Breast epithelium (tissue), 4 donors: ENCODE data around the gene ENSA. TPM values are rescaled to one million over a fixed set of nuclear protein-coding genes. Genes with fewer than 3 reads are reported as not detected.
"Not testable (repeated sequence)": the region's sequence is repeated elsewhere in the genome, so short reads cannot be mapped to it uniquely, and the experiment has no call there.

ENCODE experiments used
- DNase-seq, 2 donors: peaks; one replicate each; pipeline ENCODE4 v3.0.0-alpha.2; 2019; ENCODE audit warnings: low spot score in 2 of 2
- H3K27ac ChIP-seq, 2 donors: fragments of 200-600 bp; sonication (generic) in 1 of 2; one replicate each; pipeline ENCODE4 v1.5.1; 2016 to 2019; ENCODE audit warnings: mild to moderate bottlenecking in 1 of 2
- H3K27me3 ChIP-seq, 2 donors: fragments of 200-600 bp; sonication (generic) in 1 of 2; one replicate each; pipeline versions ENCODE4 v1.5.1 to v1.6.0; 2017 to 2019; ENCODE audit warnings: control low read depth in 1 of 2, mild to moderate bottlenecking in 1 of 2
- H3K36me3 ChIP-seq: fragments of 200-600 bp; one replicate; pipeline ENCODE4 v1.5.1; 2019
- H3K4me1 ChIP-seq, 2 donors: fragments of 200-600 bp; sonication (generic); one replicate each; pipeline ENCODE4 v1.5.1; 2016 to 2019; ENCODE audit warnings: control low read depth in 1 of 2
- H3K4me3 ChIP-seq, 3 donors: fragments of 200-600 bp; sonication (generic); 1 replicate in 2 of 3; 2 replicates in 1 of 3; pipeline ENCODE4 v1.5.1; 2016 to 2019; ENCODE audit warnings: mild to moderate bottlenecking in 3 of 3, moderate library complexity in 2 of 3
- H3K9me3 ChIP-seq, 2 donors: fragments of 200-600 bp; sonication (generic) in 1 of 2; one replicate each; pipeline ENCODE4 v1.5.1; 2016 to 2019; ENCODE audit warnings: control low read depth in 1 of 2
- POLR2A ChIP-seq: fragments of 450-650 bp; IDR thresholded peaks from one replicate; pipeline ENCODE4 v1.6.1; 2016; ENCODE audit warnings: antibody characterized with exemption, mild to moderate bottlenecking, moderate library complexity
- POLR2AphosphoS5 ChIP-seq, 3 donors: sonication (generic); formaldehyde crosslinking; IDR thresholded peaks; one replicate each; pipeline ENCODE4 v1.6.1; 2017; ENCODE audit warnings: antibody characterized with exemption in 3 of 3
- intact Hi-C: fragments of 100-400 bp; cut with DNase I; formaldehyde crosslinking; loops from one replicate; pipeline ENCODE4 v1.15.1; 2023; ENCODE audit warnings: low total_unique reads
- total RNA-seq, 3 donors: library from RNA; depleted of rRNA; stranded (reverse); fragments of >200 nt; gene quantifications; one replicate each; pipeline ENCODE4 v1.1.0, GENCODE V29; 2016
- TF ChIP-seq, protein P1 (sequence below), 3 donors: fragments of 450-650 bp; IDR thresholded peaks; one replicate each; pipeline ENCODE4 v1.5.1; 2016 to 2017; ENCODE audit warnings: antibody characterized with exemption in 3 of 3, mild to moderate bottlenecking in 3 of 3, moderate library complexity in 3 of 3

Gene ENSA
- total RNA-seq, 3 donors from 2014 or later, result 187 to 273 (median 194) TPM

DNA sequence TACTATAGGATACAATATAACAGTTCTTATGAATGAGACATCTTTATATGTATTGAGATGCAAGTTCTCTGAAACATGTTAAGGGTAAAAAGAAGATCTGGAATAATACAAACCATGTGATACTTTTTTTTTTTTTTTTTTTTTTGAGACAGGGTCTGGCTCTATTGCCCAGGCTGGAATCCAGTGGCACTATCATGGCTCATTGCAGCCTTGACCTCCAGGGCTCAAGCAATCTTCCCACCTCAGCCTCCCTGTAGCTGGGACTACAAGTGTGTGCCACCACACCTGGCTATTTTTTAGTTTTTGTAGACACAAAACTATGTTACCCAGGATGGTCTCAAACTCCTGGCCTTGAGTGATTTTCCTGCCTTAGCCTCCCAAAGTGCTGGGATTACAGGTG, 27.9 kb downstream of the ENSA start:
- no peak for DNase-seq
- no peak overlapping the region for H3K27ac ChIP-seq
- H3K9me3 ChIP-seq, result no peaks in the 10 kb centered on the region
- no peaks in the 10 kb centered on the region for H3K36me3 ChIP-seq
- H3K27me3 ChIP-seq, result no peaks in the 10 kb centered on the region
- H3K4me1 ChIP-seq, result peaks cover 0 to 5% of the 10 kb centered on the region in 2 donors
- H3K4me3 ChIP-seq, result no peak overlapping the region
- TF ChIP-seq POLR2A (no peak), POLR2AphosphoS5 (IDR thresholded peaks at IDR 0.05) (no peak)
- TF ChIP-seq, protein P1, sequence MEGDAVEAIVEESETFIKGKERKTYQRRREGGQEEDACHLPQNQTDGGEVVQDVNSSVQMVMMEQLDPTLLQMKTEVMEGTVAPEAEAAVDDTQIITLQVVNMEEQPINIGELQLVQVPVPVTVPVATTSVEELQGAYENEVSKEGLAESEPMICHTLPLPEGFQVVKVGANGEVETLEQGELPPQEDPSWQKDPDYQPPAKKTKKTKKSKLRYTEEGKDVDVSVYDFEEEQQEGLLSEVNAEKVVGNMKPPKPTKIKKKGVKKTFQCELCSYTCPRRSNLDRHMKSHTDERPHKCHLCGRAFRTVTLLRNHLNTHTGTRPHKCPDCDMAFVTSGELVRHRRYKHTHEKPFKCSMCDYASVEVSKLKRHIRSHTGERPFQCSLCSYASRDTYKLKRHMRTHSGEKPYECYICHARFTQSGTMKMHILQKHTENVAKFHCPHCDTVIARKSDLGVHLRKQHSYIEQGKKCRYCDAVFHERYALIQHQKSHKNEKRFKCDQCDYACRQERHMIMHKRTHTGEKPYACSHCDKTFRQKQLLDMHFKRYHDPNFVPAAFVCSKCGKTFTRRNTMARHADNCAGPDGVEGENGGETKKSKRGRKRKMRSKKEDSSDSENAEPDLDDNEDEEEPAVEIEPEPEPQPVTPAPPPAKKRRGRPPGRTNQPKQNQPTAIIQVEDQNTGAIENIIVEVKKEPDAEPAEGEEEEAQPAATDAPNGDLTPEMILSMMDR (IDR thresholded peaks at IDR 0.05), result no peak
- intact Hi-C loops, result no loop called here

DNA sequence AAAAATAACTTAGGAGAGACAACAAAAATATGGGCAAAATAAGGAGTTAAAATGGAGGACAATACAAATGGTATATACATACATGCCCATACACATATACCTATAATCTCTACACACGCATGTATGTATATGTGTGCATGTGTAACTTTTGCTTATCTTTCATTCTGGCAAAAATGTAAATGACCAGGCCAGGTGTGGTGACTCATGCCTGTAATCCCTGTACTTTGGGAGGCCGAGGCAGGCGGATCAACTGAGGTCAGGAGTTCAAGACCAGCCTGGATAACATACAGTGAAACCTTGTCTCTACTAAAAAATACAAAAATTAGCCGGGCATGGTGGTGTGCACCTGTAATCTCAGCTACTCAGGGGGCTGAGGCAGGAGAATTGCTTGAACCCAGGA, 31.1 kb downstream of the ENSA start:
- DNase-seq, H3K9me3 ChIP-seq, H3K27ac ChIP-seq, H3K36me3 ChIP-seq, H3K4me1 ChIP-seq, H3K4me3 ChIP-seq, H3K27me3 ChIP-seq, intact Hi-C loops: not testable (repeated sequence)

DNA sequence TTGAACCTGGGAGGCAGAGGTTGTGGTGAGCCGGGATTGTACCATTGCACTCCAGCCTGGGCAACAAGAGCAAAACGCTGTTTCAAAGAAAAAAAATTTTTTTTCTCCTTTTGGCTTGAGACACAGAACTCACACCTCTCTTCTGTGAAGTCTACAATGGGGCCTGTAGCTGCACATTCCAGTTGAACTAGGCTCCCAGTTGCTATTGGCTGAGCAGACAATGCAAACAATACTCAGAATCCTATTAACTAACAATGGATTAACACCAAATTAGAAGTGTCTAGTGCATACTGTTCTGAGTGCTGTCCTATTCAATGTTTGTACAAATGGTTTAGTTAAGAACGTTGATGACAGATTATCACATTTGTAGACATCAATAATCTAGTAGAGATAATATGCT, 32.4 kb downstream of the ENSA start:
- Histone ChIP-seq H3K4me3 (no peak overlapping the region), H3K27me3 (no peaks in the 10 kb centered on the region), H3K36me3 (no peaks in the 10 kb centered on the region), H3K9me3 (no peaks in the 10 kb centered on the region), H3K4me1 (no peaks in the 10 kb centered on the region), H3K27ac (no peak overlapping the region)
- no peak for DNase-seq
- intact Hi-C loops, result no loop called here
- TF ChIP-seq, protein P1 (IDR thresholded peaks at IDR 0.05), result no peak
- TF ChIP-seq POLR2AphosphoS5 (IDR thresholded peaks at IDR 0.05) (no peak), POLR2A (no peak)

DNA sequence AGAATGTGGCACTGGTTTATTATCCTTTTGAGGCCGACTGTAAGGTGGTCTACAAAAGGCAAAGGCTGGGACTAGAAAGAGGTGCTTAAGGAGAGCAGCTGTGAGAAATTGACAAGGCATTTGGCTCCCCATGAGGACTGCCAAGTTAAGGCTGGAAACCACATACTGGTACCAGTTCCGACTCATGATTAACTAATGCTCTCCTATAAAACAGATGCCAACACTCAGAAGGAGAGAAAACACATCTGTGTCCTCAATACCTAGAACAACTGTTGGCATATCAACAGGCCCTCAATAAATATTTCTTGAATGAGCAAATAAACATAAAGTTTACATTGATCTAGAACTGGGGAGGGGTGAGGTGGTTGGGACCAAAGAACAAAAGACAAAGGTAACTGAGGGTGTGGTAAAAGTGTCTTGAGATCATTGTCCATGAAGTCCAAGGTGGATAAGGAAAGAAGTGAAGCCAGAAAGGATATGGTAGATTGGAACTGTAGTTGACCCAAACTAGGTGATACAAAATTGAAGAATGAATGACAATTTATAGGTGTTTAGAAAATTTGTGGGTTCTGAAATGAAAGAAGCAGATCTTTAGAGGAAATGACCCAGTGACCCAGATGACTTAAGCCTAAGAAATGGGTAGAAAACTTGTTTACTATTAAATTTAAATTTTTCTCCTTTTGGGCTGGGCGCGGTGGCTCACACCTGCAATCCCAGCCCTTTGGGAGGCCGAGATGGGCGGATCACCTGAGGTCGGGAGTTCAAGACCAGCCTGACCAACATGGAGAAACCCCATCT, 33.1 kb downstream of the ENSA start:
- intact Hi-C loops, result no loop called here
- TF ChIP-seq POLR2A (no peak), POLR2AphosphoS5 (IDR thresholded peaks at IDR 0.05) (no peak)
- TF ChIP-seq, protein P1 (IDR thresholded peaks at IDR 0.05), result no peak

DNA sequence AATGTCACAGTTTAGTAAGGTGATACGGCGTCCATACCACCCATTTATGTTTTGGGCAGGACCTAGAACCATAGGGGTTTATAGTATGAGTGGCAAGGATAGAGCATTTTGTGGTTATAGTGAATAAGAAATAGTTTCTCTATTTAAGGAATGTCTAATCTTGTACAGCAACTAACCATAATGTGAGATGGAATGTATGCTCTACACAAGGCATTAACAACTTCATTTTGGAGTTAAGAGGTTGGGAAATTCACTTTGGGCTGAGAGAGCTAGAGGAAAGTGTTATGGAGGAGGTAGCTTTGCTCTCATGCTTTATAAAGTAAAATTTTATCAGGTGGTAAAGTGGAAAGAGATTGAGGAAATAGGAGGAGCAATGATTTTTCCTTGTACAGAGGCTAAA, 47.0 kb downstream of the ENSA start:
- no peak overlapping the region for H3K27ac ChIP-seq
- intact Hi-C loops, result no loop called here
- H3K36me3 ChIP-seq, result no peaks in the 10 kb centered on the region
- no peaks in the 10 kb centered on the region for H3K4me1 ChIP-seq
- H3K9me3 ChIP-seq, result no peaks in the 10 kb centered on the region
- H3K4me3 ChIP-seq, result no peak overlapping the region
- no peak for DNase-seq
- H3K27me3 ChIP-seq, result no peaks in the 10 kb centered on the region
- TF ChIP-seq, protein P1 (IDR thresholded peaks at IDR 0.05), result no peak
- TF ChIP-seq POLR2AphosphoS5 (IDR thresholded peaks at IDR 0.05), result no peak
- no peak for TF ChIP-seq POLR2A

More for the DNA sequence above, 33.1 kb downstream of the ENSA start:
- H3K4me1 ChIP-seq, result no peaks in the 10 kb centered on the region
- H3K27me3 ChIP-seq, result no peaks in the 10 kb centered on the region
- no peak overlapping the region for H3K4me3 ChIP-seq
- no peak for DNase-seq
- no peak overlapping the region for H3K27ac ChIP-seq
- H3K36me3 ChIP-seq, result no peaks in the 10 kb centered on the region
- H3K9me3 ChIP-seq, result no peaks in the 10 kb centered on the region

DNA sequence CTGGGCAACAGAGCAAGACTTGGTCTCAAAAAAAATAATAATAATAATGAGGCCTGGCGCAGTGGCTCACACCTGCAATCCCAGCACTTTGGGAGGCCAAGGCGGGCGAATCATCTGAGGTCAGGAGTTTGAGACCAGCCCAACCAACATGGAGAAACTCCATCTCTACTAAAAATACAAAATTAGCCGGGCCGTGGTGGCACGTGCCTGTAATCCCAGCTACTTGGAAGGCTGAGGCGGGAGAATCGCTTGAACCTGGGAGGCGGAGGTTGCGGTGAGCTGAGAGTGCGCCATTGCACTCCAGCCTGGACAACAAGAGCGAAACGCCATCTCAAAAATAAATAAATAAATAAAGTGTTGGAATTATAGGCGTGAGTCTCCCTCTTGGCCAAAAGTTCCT, 47.5 kb downstream of the ENSA start:
- DNase-seq, H3K4me3 ChIP-seq, intact Hi-C loops, H3K27ac ChIP-seq, H3K27me3 ChIP-seq, H3K4me1 ChIP-seq, H3K9me3 ChIP-seq, H3K36me3 ChIP-seq: not testable (repeated sequence)

DNA sequence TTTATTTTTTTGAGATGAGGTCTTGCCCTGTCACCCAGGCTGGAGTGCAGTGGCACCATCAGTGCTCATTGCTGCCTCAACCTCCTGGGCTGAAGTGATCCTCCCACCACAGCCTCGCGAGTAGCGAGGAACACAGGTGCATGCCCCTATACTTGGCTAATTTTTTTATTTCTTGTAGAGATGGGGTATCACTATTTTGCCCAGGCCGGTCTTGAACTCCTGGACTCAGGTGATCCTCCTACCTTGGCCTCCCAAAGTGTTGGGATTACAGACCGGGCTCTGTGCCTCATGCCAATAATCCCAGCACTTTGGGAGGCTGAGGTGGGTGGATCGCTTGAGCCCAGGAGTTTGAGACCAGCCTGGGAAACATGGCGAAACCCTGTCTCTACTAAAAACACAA, 48.0 kb downstream of the ENSA start:
- H3K27me3 ChIP-seq, result not testable (repeated sequence)

DNA sequence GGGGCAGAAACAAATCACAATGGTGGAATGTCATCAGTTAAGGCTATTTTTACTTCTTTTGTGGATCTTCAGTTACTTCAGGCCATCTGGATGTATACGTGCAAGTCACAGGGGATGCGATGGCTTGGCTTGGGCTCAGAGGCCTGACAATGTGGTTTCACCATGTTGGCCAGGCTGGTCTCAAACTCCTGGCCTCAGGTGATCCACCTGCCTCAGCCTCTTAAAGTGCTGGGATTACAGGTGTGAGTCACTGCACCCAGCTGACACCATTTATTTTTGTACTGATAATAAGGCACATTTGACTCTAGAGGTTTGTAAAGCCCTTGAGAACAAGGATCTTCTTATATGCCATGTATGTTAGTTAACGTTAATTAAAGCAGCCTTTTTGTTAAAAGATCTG, 48.4 kb downstream of the ENSA start:
- H3K4me3 ChIP-seq, DNase-seq, H3K36me3 ChIP-seq, H3K9me3 ChIP-seq, H3K4me1 ChIP-seq, intact Hi-C loops, H3K27me3 ChIP-seq, H3K27ac ChIP-seq: not testable (repeated sequence)

More for the DNA sequence above, 48.0 kb downstream of the ENSA start:
- H3K4me3 ChIP-seq, H3K9me3 ChIP-seq, H3K36me3 ChIP-seq, intact Hi-C loops, DNase-seq, H3K4me1 ChIP-seq, H3K27ac ChIP-seq: not testable (repeated sequence)
